Ammon's horn (tissue), 1 donor: ENCODE results near the gene AZU1.

Experiments
- DNase-seq: peaks from one replicate; pipeline ENCODE4 v3.0.0-alpha.2; 2016; ENCODE audit warnings: low spot score

Gene AZU1, protein sequence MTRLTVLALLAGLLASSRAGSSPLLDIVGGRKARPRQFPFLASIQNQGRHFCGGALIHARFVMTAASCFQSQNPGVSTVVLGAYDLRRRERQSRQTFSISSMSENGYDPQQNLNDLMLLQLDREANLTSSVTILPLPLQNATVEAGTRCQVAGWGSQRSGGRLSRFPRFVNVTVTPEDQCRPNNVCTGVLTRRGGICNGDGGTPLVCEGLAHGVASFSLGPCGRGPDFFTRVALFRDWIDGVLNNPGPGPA

DNA sequence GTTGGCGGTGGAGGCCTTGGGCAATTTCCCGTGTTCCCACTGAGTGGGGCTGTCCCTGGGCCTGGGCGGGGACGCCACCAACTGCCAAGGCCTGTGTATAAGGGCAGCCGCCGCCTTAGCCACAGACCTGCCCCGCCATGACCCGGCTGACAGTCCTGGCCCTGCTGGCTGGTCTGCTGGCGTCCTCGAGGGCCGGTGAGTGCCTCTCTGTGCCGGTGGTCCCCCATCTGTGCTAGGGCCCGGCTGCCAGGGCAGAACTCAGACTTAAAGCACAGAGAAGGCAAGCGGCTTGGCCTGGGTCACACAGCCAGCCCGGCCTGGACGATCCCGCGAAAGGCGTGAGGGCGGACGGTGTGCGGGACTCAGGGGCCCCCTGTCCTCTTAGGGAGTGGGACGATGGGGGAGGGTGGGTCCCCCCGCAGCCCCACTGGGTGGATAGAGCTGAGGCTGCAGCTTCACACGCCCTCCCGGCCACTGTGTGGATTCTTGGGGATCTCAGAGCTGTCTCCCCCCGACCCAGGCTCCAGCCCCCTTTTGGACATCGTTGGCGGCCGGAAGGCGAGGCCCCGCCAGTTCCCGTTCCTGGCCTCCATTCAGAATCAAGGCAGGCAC, at the start of gene AZU1:
AZU1 (plus strand) TSS at position 128 of the 612 bp plus-strand sequence; CDS start at position 138, 10 bp downstream.
- DNase-seq, result no peak

DNA sequence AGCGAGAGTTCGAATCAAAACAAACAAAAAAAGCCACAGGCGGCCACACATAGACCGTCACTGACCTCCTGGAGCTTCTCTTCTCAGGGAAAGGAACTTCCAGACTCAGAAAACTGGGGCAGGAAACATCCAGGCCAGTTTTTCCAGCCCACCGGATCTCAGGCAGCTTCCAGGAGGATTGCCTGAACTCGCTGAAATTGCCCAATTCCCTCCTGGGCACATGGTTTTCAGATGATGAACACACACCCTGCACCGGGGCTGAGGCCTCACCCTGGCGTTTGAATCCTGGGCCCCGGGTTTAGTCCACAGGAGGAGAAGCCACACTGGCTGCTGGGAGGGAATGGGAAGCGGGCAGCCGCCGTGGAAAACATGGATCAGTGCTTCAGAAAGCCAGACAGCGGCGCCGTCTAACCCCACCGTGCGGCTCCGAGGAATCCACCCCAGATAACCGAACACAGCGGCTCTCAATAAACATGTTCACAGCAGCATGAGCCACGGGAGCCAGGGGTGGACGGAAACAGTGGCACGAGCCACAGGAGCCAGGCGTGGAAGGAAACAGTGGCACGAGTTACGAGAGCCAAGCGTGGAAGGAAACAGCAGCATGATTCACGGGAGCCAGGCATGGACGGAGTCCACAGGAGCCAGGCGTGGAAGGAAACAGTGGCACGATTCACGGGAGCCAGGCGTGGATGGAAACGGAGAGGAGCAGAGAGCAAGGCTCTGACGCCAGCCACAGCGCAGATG, 48.6 kb upstream of the AZU1 start:
- DNase-seq, result no peak

DNA sequence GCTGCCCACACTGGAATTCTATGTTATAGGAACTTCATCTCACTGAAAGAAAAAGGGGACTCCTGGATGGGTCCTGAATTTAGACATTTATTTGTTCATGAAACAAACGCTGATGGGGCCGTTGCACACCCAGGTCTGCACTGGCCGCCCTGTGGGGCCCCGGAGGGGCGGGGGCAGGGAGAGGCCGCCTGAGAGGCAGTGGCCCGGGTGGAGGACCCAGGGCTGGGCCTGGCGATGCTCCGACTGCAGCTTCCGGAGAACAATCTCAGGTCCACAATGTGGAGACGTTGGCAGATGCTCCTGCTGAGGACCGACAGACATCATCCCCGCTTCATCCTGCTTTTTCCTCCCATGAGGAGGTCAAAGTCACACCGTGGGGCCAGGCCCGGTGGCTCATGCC, 46.7 kb upstream of the AZU1 start:
- no peak for DNase-seq

DNA sequence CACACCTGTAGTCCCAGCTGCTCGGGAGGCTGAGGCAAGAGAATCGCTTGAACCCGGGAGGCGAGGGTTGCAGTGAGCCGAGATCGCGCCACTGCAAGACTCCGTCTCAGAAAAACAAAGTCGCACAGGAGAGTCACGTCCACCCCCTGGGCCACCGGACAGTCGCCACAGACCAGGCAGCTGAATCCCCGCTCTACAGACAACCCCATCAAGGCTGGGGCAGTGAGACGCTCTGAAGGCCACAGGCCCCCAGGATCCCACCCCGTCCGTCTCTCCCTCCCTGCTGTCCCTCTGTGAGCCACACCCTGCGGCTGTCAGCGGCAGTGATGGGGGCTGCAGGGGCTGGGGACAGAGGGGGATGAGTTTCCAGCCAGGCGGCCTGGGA, 45.8 kb upstream of the AZU1 start:
- DNase-seq, result no peak

DNA sequence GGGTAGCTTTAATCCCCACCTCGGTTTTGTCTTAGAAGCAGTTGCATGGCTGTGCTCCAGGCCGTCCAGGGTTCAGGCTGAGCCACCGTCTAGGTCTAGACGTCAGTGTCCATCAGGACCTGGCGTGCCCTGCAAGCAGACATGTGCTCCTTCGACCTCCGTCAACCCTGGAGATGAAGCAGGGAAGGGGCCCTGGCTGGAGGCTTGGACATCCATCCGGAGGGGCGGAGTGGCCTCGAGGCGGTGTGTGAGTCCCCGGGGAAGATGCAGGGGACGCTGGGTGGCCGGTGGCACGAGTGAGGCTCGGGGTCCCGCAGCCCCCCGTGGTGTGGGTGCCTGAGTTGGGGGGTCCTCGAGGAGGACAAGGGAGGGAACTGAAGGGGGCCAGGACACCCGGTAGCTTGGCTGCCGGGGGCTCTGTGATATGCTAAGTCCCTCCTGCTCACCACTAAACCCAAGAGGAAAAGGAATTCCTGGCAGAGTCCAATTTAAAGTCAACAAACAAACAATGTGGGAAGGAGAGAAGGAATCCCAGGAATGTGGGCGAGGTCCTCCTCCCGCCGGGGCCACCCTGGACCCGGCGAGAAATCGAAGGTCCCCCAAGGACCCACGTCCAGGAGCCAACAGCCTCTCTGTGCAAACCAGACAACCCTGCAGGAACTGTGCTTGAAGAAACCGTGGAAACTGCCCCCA, 45.3 kb upstream of the AZU1 start:
- DNase-seq, result no peak

DNA sequence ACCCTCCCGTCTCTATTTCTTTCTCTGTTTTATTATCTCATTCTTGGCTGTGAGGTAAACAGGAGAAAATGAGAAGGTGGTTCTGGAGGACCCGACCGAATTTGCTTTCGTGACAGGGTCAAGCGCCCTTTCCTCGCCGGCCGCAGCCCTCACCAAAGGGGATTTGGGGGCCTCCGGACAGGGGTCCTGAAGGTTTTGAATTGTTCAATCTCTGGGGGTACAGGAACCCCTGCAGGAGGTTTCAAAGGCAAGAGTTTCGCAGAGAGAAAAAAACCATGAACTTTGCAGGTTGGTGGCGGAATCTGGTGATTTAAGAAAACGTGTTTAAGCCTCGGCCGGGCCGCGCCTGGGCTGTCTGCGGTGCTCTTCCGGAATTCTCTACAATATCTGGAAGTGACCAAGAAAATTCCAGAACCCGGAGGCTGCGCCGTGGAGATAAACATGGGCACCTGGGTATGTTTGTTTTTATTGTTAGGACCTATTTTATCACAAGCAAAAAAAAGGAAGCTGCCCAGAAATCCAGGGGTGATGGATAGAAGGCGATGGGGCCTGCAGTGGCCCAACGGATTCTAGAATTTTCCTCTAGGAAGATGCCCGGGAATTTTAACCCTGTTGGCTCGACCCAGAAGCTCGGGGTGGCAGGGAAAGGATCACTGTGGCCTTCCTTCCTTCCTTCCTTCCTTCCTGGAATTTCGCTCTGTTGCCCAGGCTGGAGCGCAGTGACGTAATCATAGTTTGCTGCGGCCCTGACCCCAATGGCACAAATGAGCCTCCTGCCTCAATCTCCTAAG, 44.6 kb upstream of the AZU1 start:
- DNase-seq, result no peak

DNA sequence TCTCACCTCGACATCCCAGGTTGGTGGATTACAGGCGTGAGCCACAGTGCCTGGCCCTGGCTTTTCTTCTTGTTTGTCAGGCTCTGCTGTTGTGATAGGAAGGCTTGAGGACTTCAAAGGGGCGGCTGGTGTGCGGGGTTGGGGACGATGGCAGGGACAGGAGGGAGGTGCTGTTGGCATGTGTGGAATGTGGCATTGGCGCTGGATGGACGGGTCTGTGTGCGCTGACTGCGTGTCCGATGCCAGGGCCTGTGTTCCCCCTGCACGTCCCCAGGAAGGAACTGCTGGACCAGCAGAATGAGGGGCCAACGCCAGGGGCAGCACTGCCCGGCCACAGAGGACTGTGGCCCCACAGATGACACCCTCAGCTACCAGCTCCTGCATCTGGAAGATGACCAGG, 43.1 kb upstream of the AZU1 start:
- DNase-seq, result no peak

DNA sequence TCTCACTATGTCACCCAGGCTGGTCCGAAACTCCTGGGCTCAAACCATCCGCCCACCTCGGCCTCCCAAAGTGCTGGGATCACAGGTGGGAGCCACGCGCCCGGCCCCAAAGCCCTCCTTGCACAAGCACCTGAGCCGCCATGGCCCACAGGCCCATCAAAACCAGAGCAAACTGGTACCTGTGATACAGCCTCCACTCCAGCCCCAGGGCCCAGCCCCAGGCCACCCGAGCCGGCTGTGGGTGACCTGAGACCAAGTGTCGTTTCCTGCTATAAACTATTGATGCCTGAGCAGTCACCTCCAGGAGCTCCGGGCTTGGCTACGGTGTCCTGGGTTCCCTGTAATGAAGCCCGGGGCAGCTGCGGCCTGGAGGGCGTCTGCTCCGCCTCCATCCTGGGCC, 40.1 kb upstream of the AZU1 start:
- no peak for DNase-seq

DNA sequence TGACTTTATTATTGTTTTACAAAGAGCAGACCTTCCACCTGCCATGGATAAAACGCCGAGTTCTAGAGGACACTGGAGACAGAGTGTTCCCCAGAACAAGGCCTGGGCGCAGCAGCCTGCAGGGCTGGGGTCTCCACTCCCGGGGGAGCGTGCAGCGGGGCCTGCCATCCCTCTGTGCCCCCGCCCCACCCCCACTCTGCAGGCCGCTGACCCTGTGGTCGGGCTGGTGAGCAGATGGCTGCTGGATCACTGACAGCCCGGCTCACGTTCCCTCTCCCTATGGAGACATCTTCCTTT, 39.0 kb upstream of the AZU1 start:
- DNase-seq, result no peak

DNA sequence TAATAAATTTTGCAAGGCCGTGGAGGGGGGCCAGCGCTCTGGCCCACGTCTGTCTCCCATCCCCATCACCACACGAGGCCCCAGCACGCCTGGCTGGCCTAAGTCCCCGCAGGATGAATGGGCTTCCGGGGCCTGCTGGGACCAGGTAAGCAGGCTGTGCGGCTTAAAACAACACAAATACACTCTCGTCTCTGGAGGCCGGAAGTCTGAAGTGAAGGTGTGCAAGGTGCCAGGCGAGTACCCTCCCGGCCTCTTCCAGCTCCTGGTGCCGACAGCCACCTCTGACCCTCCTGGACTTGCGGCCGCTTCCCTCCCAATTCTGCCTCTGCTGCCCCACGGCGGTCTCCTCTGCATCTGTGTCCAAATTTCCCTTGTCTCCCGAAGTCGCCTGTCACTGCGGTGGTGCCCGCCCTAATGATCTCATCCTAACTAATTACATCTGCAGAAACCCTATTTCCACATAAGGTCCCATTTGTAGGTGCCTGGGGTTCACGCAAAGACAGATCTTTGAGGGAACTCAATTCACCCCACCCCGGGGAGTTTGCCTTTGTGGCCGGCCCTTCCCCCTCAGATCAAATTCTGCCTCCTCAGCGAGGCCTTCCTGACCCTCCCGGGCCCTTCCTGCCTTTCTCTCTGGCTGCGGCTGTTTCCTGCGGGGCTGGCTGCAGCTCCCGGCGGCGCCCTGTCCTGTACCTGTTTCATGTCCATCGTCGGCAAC, 38.5 kb upstream of the AZU1 start:
- no peak for DNase-seq

DNA sequence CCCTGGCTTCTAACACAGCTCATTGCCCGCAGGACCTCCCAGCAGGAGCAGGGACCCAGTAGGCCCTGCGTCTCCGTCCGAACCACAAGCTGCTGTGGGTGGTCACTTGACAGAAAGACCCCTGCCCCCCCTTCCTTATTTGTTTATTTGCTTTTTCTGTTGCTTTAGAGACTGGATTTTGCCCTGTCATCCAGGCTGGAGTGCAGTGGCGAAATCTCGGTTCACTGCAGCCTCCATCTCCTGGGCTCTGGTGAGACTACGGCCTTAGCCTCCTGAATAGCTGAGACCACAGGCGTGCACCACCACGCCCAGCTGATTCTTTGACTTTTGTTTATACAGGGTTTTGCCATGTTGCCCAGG, 38.0 kb upstream of the AZU1 start:
- DNase-seq, result no peak

DNA sequence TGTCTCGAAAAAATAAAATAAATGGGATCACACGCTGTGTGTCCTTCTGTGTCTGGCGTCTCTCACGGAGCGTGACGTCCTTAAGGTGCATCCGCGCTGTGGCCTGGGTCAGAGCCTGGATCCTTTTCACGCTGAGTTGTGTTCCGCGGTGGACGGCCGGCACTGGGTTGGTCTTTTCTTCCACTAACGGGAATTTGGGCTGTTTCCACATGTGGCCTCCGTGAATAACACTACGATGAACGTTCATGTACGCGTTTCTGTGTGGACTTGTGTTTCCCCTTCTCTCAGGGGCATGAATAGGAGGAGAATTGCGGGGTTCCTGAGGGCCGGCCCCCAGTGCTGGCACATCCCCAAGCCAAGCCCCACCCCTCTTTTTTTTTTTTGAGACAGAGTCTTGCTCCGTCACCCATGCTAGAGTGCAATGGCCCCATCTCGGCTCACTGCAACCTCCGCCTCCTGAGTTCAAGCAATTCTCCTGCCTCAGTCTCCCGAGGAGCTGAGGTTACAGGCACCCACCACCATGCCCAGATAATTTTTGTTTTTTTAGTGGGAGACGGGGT, 36.5 kb upstream of the AZU1 start:
- DNase-seq, result no peak

DNA sequence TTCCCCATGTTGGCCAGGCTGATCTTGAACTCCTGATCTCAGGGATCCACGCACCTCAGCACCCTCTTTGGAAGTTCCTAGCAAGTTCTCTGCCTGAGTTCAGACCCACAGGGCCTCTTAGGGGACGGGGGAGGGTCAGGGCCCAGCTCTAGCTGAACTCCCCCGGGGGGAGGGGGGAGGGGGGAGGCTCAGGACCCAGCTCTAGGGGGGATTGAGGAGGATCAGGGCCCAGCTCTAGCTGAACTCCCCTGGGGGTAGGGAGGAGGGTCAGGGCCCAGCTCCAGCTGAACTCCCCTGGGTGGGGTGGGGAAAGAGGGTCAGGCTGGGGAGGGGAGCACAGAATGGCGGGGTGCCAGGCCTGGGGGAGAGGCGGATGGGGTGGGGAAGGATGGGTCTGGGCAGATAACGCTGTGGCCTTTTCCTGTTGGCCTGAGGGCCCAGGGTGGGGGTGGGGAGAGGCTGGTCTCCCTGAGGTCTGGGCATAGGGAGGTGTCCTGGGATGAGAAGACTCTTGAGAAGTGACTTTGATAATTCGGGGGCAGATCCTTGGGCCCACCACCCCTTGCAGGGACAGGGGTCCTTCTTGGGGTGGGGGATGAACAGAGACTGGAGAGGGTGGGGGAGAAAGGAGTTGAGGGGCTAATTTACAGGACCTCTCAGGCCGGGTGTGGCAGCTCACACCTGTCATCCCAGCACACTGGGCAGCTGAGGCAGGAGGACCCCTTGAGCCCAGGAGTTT, 35.9 kb upstream of the AZU1 start:
- DNase-seq, result no peak

DNA sequence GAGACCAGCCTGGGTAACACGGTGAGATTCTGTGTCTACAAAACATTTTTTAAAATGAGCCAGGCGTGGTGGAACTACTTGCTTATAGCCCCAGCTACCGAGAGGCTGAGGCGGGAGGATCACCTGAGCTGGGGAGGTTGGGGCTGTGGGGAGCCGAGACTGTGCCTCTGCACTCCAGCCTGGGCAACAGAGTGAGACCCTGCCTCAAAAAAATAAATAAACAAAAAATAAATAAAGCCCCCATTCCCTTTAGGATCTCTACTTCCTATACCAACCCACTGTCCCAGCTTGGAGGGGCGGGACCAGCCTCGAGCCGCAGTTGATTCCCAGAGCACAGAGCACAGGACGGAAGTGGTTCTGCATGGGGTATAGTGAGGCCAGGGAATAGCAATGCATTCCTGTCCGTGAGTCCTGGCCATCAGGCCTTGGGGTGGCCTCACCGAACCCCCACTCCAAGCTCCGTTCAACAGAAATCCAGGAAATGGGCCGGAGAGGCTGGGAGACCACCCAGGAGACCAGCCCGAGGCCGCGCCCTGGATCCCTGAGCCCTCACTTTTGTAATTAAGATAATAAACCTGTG, 35.2 kb upstream of the AZU1 start:
- DNase-seq, result no peak

DNA sequence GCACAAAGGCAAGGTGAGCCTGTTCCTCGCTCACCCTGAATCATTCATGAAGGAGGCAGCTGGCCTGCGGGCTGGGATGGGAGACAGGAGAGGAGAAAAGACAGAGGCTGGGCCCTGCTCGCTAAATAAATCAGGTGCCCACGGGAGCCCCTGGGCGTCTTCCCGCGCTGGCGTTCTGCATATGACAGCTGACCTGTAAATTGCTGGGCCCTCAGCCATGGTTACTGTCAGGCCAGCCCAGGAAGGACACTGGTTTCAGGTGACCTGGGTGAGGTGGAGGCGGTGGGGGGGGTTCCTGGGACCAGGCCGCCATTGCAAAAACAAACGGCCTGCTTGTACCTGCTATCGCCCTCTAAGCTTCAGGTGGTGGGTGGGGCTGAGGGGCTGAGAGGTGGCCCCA, 33.8 kb upstream of the AZU1 start:
- no peak for DNase-seq

DNA sequence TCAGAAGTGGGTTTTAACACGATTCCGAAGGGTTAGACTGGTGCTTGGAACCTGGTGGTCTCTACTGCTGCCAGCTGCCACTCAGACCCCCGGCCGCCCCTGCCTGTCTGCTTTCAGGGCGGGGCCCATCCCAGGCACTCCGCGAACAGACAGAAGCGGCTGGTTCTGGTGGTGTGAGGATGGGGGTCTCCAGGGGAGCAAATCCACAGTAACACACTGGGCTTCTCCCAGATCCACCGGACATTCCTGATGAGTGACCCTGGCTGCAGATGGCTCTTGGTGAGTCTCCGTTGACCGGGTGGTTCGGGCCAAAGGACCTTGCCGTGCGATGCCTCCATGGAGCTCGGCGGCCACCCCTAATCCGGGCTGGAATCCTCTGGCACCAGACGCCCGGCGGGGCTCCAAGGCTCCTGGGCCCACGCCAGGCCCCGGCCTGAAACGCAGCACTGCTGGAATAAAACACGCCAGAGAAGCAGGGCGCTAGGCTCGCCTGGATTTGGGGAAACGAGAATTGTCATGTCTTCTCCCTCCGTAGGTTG, 32.5 kb upstream of the AZU1 start:
- no peak for DNase-seq

DNA sequence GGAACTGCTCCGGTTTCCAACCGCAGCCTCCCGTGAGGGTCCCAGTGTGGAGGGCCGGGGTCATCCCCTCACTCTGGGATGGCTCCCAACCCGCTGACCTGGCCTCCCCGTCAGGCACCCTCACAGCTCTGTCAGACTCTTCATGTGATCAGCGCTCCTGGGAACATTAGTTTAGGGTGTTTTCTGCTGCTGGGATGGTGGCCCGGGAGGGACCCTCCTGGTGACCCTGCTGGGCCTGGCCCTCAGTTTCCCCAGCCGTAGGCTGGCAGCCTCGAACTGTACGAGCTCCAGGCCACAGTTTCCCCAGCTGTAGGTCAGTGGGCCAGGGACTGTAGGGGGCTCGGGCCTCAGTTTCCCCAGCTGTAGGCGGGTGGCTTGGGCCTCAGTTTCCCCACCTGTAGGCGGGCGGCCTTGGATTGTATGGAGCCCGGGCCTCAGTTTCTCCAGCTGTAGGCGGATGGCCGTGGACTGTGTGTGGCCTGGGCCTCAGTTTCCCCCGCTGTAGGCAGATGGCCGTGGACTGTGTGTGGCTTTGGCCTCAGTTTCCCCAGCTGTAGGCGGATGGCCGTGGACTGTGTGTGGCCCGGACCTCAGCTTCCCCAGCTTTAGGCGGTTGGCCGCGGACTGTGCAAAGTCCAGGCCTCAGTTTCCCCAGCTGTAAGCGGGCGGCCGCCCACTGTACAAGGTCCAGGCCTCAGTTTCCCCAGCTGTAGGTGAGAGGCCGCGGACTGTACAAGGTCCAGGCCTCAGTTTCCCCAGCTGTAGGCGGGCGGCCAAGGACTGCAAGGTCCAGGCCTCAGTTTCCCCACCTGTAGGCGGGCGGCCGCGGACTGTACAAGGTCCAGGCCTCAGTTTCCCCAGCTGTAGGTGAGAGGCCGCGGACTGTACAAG, 31.7 kb upstream of the AZU1 start:
- DNase-seq, result no peak

DNA sequence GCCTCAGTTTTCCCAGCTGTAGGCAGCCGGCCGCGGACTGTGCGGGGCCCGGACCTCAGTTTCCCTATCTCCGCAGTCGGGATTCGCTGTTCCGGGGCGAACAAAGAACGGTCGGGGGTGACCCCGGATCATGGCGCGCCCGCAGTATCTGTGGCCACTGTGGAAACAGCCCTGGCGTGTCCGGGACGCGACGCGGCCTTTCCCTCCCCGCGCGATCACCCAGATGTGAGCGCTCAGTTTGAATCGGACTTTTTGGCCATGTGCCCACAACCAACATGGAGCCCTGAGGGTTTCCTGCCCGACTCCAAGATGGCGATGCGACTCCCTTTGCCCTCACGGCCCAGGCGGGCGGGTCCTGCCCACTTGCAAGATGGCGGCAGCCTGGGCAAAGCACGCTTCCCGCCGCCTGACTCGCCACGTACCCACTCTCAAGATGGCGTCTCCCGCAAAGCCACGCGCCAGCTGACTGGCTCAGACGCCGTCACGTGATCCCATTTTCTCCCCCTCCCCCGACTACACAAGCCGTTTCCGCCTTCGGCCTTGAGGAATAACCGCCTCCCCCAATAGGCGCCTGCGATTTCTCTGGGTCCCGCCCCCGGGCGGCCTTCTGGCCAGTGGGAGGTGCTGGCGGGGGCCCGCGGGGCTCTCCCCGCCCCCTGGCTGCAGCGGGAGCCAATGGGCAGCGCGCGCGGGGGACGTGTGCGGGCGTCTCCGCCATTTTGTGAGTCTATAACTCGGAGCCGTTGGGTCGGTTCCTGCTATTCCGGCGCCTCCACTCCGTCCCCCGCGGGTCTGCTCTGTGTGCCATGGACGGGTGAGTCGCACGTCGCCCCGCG, 30.7 kb upstream of the AZU1 start, which contains the start of gene PTBP1:
PTBP1 (plus strand) TSS at position 761 of the 836 bp plus-strand sequence; CDS start at position 807, 46 bp downstream.
- peak; percentile 100 for DNase-seq
